HCT116 (cell line): ENCODE measurements around the gene CDK2. TPM values are rescaled to one million over a fixed set of nuclear protein-coding genes. Genes with fewer than 3 reads are reported as not detected.

Experiments used
- ATAC-seq: fragments of 200-7000 bp; cut with Tn5 transposase; 2 replicates; pipeline ENCODE4 v1.9.1; 2020; ENCODE audit warnings: mild to moderate bottlenecking, moderate library complexity
- BruUV-seq: library from RNA; stranded (reverse); fragments of 400-500 nt; replicated peaks from 2 replicates; lab custom pipeline; 2021; lab: Mats Ljungman, UMichigan
- CTCF ChIA-PET: fragments of 300-600 bp; sonication (Branson Sonifier 250); formaldehyde crosslinking; loops from one replicate; lab custom pipeline; 2021; ENCODE audit warnings: antibody characterized with exemption; lab: Charles Lee
- POLR2A ChIA-PET: fragments of 300-600, 350-600 bp; sonication (Branson Sonifier 250); formaldehyde crosslinking; loops from one replicate; lab custom pipeline; 2021; ENCODE audit warnings: antibody characterized with exemption; lab: Charles Lee
- RAD21 ChIA-PET, 2 experiments: fragments of 300-600 bp; sonication (Branson Sonifier 250); formaldehyde crosslinking; loops; one replicate each; lab custom pipeline; 2023; ENCODE audit warnings: low total read pairs in 2 of 2; ENCODE audit not compliant: uncharacterized antibody in 2 of 2, unreplicated experiment in 2 of 2, low non-redundant PET in 1 of 2; lab: Charles Lee
- DNase-seq: peaks from one replicate; pipeline ENCODE4 v3.0.0-alpha.2; 2010; ENCODE audit warnings: low read depth, low spot score
- H2AFZ ChIP-seq: fragments of 200-600 bp; shearing (Covaris generic), sonication (generic); 2 replicates; pipeline ENCODE4 v1.6.1; 2017; ENCODE audit warnings: low read depth, mixed run types, mixed read lengths, antibody characterized with exemption, low read length; ENCODE audit not compliant: poor library complexity, severe bottlenecking
- H3K27ac ChIP-seq: 2 replicates; pipeline ENCODE4 v1.5.1; 2012; ENCODE audit warnings: low read depth, low read length
- H3K27me3 ChIP-seq: fragments of 200-600 bp; sonication (generic); 2 replicates; pipeline ENCODE4 v1.6.1; 2016; ENCODE audit warnings: mixed run types, low read length, mixed read lengths; ENCODE audit not compliant: insufficient read depth
- H3K36me3 ChIP-seq, 2 experiments: fragments of 200-500 bp in 1 of 2; fragments of 200-600 bp in 1 of 2; sonication (Bioruptor generic) in 1 of 2; sonication (generic) in 1 of 2; 2 replicates each; pipeline versions ENCODE4 v1.5.1 to v1.6.1; 2014 to 2016; ENCODE audit warnings: low read length in 2 of 2, inconsistent platforms in 1 of 2, mixed read lengths in 1 of 2, mixed run types in 1 of 2; ENCODE audit not compliant: insufficient read depth in 2 of 2, control insufficient read depth in 1 of 2
- H3K4me1 ChIP-seq, 2 experiments: fragments of 200-600 bp in 1 of 2; sonication (generic) in 1 of 2; 2 replicates each; pipeline versions ENCODE4 v1.5.1 to v1.6.1; 2012 to 2017; ENCODE audit warnings: low read length in 2 of 2, inconsistent platforms in 1 of 2, mild to moderate bottlenecking in 1 of 2, mixed read lengths in 1 of 2, mixed run types in 1 of 2, moderate library complexity in 1 of 2; ENCODE audit not compliant: insufficient read depth in 2 of 2, control insufficient read depth in 1 of 2
- H3K4me2 ChIP-seq: fragments of 200-600 bp; sonication (generic); 2 replicates; pipeline ENCODE4 v1.6.1; 2017; ENCODE audit warnings: mixed run types, low read length, mixed read lengths
- H3K4me3 ChIP-seq, 2 experiments: fragments of 200-600 bp in 1 of 2; sonication (generic) in 1 of 2; replicated peaks in 1 of 2; 2 replicates each; pipeline ENCODE4 v1.5.1; 2011 to 2016; ENCODE audit warnings: low read length in 2 of 2, control low read depth in 1 of 2, low read depth in 1 of 2, mild to moderate bottlenecking in 1 of 2, mixed read lengths in 1 of 2, mixed run types in 1 of 2
- H3K79me2 ChIP-seq: fragments of 200-600 bp; sonication (generic); 2 replicates; pipeline ENCODE4 v1.6.1; 2017; ENCODE audit warnings: mild to moderate bottlenecking, mixed run types, low read length, moderate library complexity, mixed read lengths; ENCODE audit not compliant: insufficient read depth
- H3K9ac ChIP-seq: fragments of 200-600 bp; sonication (generic); 2 replicates; pipeline ENCODE4 v1.6.1; 2016; ENCODE audit warnings: low read length, mixed read lengths
- H3K9me2 ChIP-seq: fragments of 200-600 bp; sonication (generic), shearing (Covaris generic); 2 replicates; pipeline ENCODE4 v1.6.1; 2017; ENCODE audit warnings: mixed run types, mild to moderate bottlenecking, moderate library complexity; ENCODE audit not compliant: insufficient read depth
- H3K9me3 ChIP-seq, 2 experiments: fragments of 200-500 bp in 1 of 2; fragments of 200-600 bp in 1 of 2; sonication (Bioruptor generic) in 1 of 2; sonication (generic) in 1 of 2; 2 replicates each; pipeline ENCODE4 v1.6.1; 2014 to 2017; ENCODE audit warnings: low read length in 2 of 2, mixed read lengths in 2 of 2, inconsistent platforms in 1 of 2, low read depth in 1 of 2, mild to moderate bottlenecking in 1 of 2, mixed run types in 1 of 2, moderate library complexity in 1 of 2; ENCODE audit not compliant: control insufficient read depth in 1 of 2, insufficient read depth in 1 of 2
- H4K20me1 ChIP-seq: fragments of 200-600 bp; sonication (generic), shearing (Covaris generic); 2 replicates; pipeline ENCODE4 v1.6.1; 2017; ENCODE audit warnings: mixed run types, mild to moderate bottlenecking, moderate library complexity; ENCODE audit not compliant: insufficient read depth
- EGR1 ChIP-seq: IDR thresholded peaks from 2 replicates; pipeline ENCODE4 v1.6.1; 2012; ENCODE audit warnings: low read depth
- EZH2 ChIP-seq: fragments of 200-600 bp; sonication (generic); IDR thresholded peaks from 2 replicates; pipeline ENCODE4 v1.6.1; 2017; ENCODE audit warnings: antibody characterized with exemption, mixed run types
- EZH2phosphoT487 ChIP-seq: fragments of 200-600 bp; IDR thresholded peaks from 2 replicates; pipeline ENCODE4 v1.6.1; 2018; ENCODE audit warnings: antibody characterized with exemption, borderline replicate concordance
- JUND ChIP-seq: IDR thresholded peaks from 2 replicates; pipeline ENCODE4 v1.6.1; 2012
- MAX ChIP-seq: IDR thresholded peaks from 2 replicates; pipeline ENCODE4 v1.6.1; 2012
- POLR2A ChIP-seq: IDR thresholded peaks from 2 replicates; pipeline ENCODE4 v1.7.0; 2011; ENCODE audit warnings: borderline replicate concordance; ENCODE audit not compliant: insufficient read depth, insufficient read length; ENCODE audit errors: extremely low read depth
- POLR2AphosphoS5 ChIP-seq: IDR thresholded peaks from 2 replicates; pipeline ENCODE4 v1.6.1; 2011; ENCODE audit warnings: mild to moderate bottlenecking, low read depth, low read length, moderate library complexity
- REST ChIP-seq: IDR thresholded peaks from 2 replicates; pipeline ENCODE4 v1.6.1; 2012; ENCODE audit warnings: low read depth
- SIN3A ChIP-seq: IDR thresholded peaks from 2 replicates; pipeline ENCODE4 v1.6.1; 2012; ENCODE audit warnings: low read depth
- SP1 ChIP-seq: IDR thresholded peaks from 2 replicates; pipeline ENCODE4 v1.6.1; 2012; ENCODE audit warnings: low read depth
- YY1 ChIP-seq: IDR thresholded peaks from 2 replicates; pipeline ENCODE4 v1.6.1; 2011; ENCODE audit warnings: low read length, low read depth, moderate library complexity, mild to moderate bottlenecking; ENCODE audit not compliant: insufficient replicate concordance; ENCODE audit errors: extremely low read depth
- ZBTB33 ChIP-seq: IDR thresholded peaks from 2 replicates; pipeline ENCODE4 v1.6.1; 2011; ENCODE audit warnings: mild to moderate bottlenecking, low read length, moderate library complexity; ENCODE audit not compliant: insufficient replicate concordance; ENCODE audit errors: extremely low read depth
- ZFX ChIP-seq: fragments of 450-650 bp; IDR thresholded peaks from 2 replicates; pipeline ENCODE4 v1.6.1; 2017
- intact Hi-C: fragments of 100-400 bp; cut with micrococcal nuclease; formaldehyde crosslinking; loops from 2 replicates; pipeline ENCODE4 v1.10.0; 2022
- total RNA-seq: library from RNA; stranded (reverse); gene quantifications from one replicate; pipeline ENCODE4 v1.2.1, GENCODE V29; 2021; ENCODE audit not compliant: unreplicated experiment

The CDK2 gene
- total RNA-seq, 1 experiment from 2014 or later, result 90.9 TPM

- no peaks in the 10 kb centered on the region for H3K79me2 ChIP-seq
- RAD21 ChIA-PET, result no interaction called here
- H3K27ac ChIP-seq, result no peak overlapping the region
- no TSS peak for BruUV-seq
- no peak overlapping the region for H3K4me2 ChIP-seq
- CTCF ChIA-PET, result no interaction called here
- H3K36me3 ChIP-seq, result peaks cover 2 to 14% of the 10 kb centered on the region in 2 experiments; a peak in 1 of 4 replicates
- H3K9me3 ChIP-seq, result no peaks in the 10 kb centered on the region
- intact Hi-C loops, result no loop called here
- no peak overlapping the region for H3K9ac ChIP-seq
- ATAC-seq (no peak), DNase-seq (no peak)
- TF ChIP-seq EGR1 (no peak), ZFX (no peak), SP1 (no peak), EZH2 (no peak), SIN3A (no peak), POLR2A (no peak), ZBTB33 (no peak), POLR2AphosphoS5 (no peak), JUND (no peak), YY1 (no peak), REST (no peak), MAX (no peak), EZH2phosphoT487 (no peak)
- POLR2A ChIA-PET, result no interaction called here
- H3K27me3 ChIP-seq, result no peaks in the 10 kb centered on the region
- H4K20me1 ChIP-seq, result no peaks in the 10 kb centered on the region
- H3K4me3 ChIP-seq, result no peak overlapping the region
- H3K4me1 ChIP-seq, result peaks cover 10 to 21% of the 10 kb centered on the region in 2 experiments
- H2AFZ ChIP-seq, result no peak overlapping the region
- no peaks in the 10 kb centered on the region for H3K9me2 ChIP-seq
These were observed 37.6 kb downstream of the CDK2 start for GRCh38 chr12:56004211-56004610.
